ENCODE measurements around the gene ENAH.

DNA sequence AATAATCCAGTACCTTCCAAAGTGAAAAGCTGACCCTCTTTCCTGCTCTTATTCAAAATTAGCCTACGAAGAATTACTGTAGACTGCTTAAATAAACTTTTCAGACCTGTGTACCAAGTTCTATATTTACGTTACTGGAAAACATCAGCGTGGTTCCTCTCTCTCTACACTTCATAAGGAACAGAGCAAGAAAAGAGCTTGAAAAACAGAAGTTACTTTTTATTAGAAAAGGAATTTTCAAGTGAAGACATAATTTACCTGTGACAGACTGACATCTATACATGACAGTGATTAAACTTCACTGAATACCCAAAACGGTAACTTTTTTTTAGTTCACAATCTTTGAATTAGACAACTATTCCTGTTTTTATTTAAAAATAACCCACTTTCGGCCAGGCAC lies 2.7 kb downstream of the ENAH start:
- TF ChIP-seq FOXM1 (IDR thresholded peaks at IDR 0.05; ENCODE audit: low read depth) (no peak), FOXM1 (CRISPR knock-in tag; IDR thresholded peaks at IDR 0.05; ENCODE audit: low read depth) (no peak), SOX6 (IDR thresholded peaks at IDR 0.05) (no peak), SMARCC2 (IDR thresholded peaks at IDR 0.05; ENCODE audit: low read depth) (no peak), ZSCAN29 (IDR thresholded peaks at IDR 0.05) (no peak), KAT7 (CRISPR knock-in tag; IDR thresholded peaks at IDR 0.05; ENCODE audit: borderline replicate concordance) (no peak), ATF7 (IDR thresholded peaks at IDR 0.05) (no peak), CREBBP (IDR thresholded peaks at IDR 0.05; ENCODE audit: low read depth, low read length) (no peak), SMC3 (conservative IDR thresholded peaks at IDR 0.05; ENCODE audit: insufficient read depth, low read depth, low read length) (no peak)
- TF ChIP-seq, protein P1, sequence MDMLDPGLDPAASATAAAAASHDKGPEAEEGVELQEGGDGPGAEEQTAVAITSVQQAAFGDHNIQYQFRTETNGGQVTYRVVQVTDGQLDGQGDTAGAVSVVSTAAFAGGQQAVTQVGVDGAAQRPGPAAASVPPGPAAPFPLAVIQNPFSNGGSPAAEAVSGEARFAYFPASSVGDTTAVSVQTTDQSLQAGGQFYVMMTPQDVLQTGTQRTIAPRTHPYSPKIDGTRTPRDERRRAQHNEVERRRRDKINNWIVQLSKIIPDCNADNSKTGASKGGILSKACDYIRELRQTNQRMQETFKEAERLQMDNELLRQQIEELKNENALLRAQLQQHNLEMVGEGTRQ (CRISPR knock-in tag; IDR thresholded peaks at IDR 0.05): no peak
- TF ChIP-seq, protein P2, sequence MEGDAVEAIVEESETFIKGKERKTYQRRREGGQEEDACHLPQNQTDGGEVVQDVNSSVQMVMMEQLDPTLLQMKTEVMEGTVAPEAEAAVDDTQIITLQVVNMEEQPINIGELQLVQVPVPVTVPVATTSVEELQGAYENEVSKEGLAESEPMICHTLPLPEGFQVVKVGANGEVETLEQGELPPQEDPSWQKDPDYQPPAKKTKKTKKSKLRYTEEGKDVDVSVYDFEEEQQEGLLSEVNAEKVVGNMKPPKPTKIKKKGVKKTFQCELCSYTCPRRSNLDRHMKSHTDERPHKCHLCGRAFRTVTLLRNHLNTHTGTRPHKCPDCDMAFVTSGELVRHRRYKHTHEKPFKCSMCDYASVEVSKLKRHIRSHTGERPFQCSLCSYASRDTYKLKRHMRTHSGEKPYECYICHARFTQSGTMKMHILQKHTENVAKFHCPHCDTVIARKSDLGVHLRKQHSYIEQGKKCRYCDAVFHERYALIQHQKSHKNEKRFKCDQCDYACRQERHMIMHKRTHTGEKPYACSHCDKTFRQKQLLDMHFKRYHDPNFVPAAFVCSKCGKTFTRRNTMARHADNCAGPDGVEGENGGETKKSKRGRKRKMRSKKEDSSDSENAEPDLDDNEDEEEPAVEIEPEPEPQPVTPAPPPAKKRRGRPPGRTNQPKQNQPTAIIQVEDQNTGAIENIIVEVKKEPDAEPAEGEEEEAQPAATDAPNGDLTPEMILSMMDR (IDR thresholded peaks at IDR 0.05 in 2 of 3, conservative IDR thresholded peaks at IDR 0.05 in 1 of 3; ENCODE audit: insufficient read depth in 2 of 3, low read depth in 1 of 3, low read length in 3 of 3): no peak
- TF ChIP-seq, protein P3, sequence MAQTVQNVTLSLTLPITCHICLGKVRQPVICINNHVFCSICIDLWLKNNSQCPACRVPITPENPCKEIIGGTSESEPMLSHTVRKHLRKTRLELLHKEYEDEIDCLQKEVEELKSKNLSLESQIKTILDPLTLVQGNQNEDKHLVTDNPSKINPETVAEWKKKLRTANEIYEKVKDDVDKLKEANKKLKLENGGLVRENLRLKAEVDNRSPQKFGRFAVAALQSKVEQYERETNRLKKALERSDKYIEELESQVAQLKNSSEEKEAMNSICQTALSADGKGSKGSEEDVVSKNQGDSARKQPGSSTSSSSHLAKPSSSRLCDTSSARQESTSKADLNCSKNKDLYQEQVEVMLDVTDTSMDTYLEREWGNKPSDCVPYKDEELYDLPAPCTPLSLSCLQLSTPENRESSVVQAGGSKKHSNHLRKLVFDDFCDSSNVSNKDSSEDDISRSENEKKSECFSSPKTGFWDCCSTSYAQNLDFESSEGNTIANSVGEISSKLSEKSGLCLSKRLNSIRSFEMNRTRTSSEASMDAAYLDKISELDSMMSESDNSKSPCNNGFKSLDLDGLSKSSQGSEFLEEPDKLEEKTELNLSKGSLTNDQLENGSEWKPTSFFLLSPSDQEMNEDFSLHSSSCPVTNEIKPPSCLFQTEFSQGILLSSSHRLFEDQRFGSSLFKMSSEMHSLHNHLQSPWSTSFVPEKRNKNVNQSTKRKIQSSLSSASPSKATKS (CRISPR knock-in tag; IDR thresholded peaks at IDR 0.05): no peak
